K562 (cell line): ENCODE results near the gene OR4N5. TPM values are rescaled to one million over a fixed set of nuclear protein-coding genes. Genes with fewer than 3 reads are reported as not detected.

ENCODE experiments used
- ARID3A ChIP-seq: IDR thresholded peaks from 2 replicates; pipeline ENCODE4 v1.6.1; 2012; ENCODE audit warnings: low read depth, low read length, improper control_type of control experiment, borderline replicate concordance
- BCOR ChIP-seq: fragments of 450-650 bp; IDR thresholded peaks from 2 replicates; pipeline ENCODE4 v1.6.1; 2016
- CEBPZ ChIP-seq: fragments of 150-350 bp; IDR thresholded peaks from 2 replicates; pipeline ENCODE4 v1.6.1; 2014; ENCODE audit warnings: low read depth, mild to moderate bottlenecking, low read length, borderline replicate concordance
- EP300 ChIP-seq: IDR thresholded peaks from 2 replicates; pipeline ENCODE4 v1.6.1; 2012; ENCODE audit warnings: low read length, improper control_type of control experiment
- HDAC2 ChIP-seq: fragments of 450-650 bp; IDR thresholded peaks from 2 replicates; pipeline ENCODE4 v1.6.1; 2016; ENCODE audit warnings: mild to moderate bottlenecking
- MAFG ChIP-seq: fragments of 450-650 bp; conservative IDR thresholded peaks from 2 replicates; pipeline ENCODE4 v1.6.1; 2016; ENCODE audit warnings: missing genetic modification characterization, missing compliant biosample characterization
- MAZ ChIP-seq, 2 experiments: fragments of 450-650 bp in 1 of 2; sonication (generic) in 1 of 2; formaldehyde crosslinking; IDR thresholded peaks in 1 of 2; conservative IDR thresholded peaks in 1 of 2; 2 replicates each; pipeline versions ENCODE4 v1.4.0 to v1.5.0; 2020; ENCODE audit warnings: mild to moderate bottlenecking in 1 of 2, missing genetic modification reagents in 1 of 2
- NEUROD1 ChIP-seq: fragments of 150-350 bp; IDR thresholded peaks from 2 replicates; pipeline ENCODE4 v1.6.1; 2014; ENCODE audit warnings: borderline replicate concordance, low read length, low read depth; ENCODE audit not compliant: partially characterized antibody
- NFE2 ChIP-seq: IDR thresholded peaks from 2 replicates; pipeline ENCODE4 v1.6.1; 2014; ENCODE audit warnings: antibody characterized with exemption, low read depth
- PBX2 ChIP-seq, 2 experiments: IDR thresholded peaks in 1 of 2; conservative IDR thresholded peaks in 1 of 2; 2 replicates each; pipeline ENCODE4 v1.6.1; 2016; ENCODE audit warnings: low read depth in 2 of 2, mild to moderate bottlenecking in 1 of 2, missing compliant biosample characterization in 1 of 2, missing genetic modification characterization in 1 of 2, moderate library complexity in 1 of 2
- PML ChIP-seq: IDR thresholded peaks from 2 replicates; pipeline ENCODE4 v1.6.1; 2012; ENCODE audit warnings: low read length, inconsistent platforms
- SIX5 ChIP-seq, 2 experiments: IDR thresholded peaks; 2 replicates each; pipeline ENCODE4 v1.6.1; 2011; ENCODE audit warnings: low read length in 2 of 2, borderline replicate concordance in 1 of 2, low read depth in 1 of 2, mild to moderate bottlenecking in 1 of 2, moderate library complexity in 1 of 2; ENCODE audit not compliant: insufficient read depth in 1 of 2
- SMARCA4 ChIP-seq: fragments of 450-650 bp; IDR thresholded peaks from 2 replicates; pipeline ENCODE4 v1.6.1; 2016
- ZNF253 ChIP-seq: fragments of 250-450 bp; sonication (Bioruptor Pico); conservative IDR thresholded peaks from 2 replicates; pipeline ENCODE4 v1.6.1; 2021; ENCODE audit warnings: mild to moderate bottlenecking
- ZNF280A ChIP-seq: fragments of 450-650 bp; IDR thresholded peaks from 2 replicates; pipeline ENCODE4 v1.6.1; 2018; ENCODE audit warnings: mild to moderate bottlenecking, low read depth; ENCODE audit not compliant: partially characterized antibody
- ZNF431 ChIP-seq: sonication (generic); formaldehyde crosslinking; IDR thresholded peaks from 2 replicates; pipeline ENCODE4 v1.8.0; 2022; ENCODE audit warnings: mild to moderate bottlenecking, missing genetic modification reagents
- polyA plus RNA-seq, 8 experiments: library from polyadenylated mRNA; depleted of rRNA in 4 of 8; stranded (reverse) in 5 of 8; unstranded in 3 of 8; fragments of >200 nt; fragmentation: Nextera tagmentation in 2 of 8; fragmentation: Illumina TruSeq in 1 of 8; extraction: Ambion mirVana in 2 of 8; extraction: Trizol in 1 of 8; gene quantifications; 2 replicates each; pipeline versions ENCODE4 v1.2.1 to v1.2.3, GENCODE V29; 2011 to 2014; ENCODE audit warnings: inconsistent platforms in 1 of 8, missing spikeins in 1 of 8
- total RNA-seq, 7 experiments: library from RNA; depleted of rRNA in 6 of 7; stranded (reverse); fragments of >200 nt in 6 of 7; fragmentation: Illumina TruSeq in 2 of 7; extraction: Trizol in 2 of 7; gene quantifications; 2 replicates each; pipeline versions ENCODE4 v1.2.1 to v1.2.3, GENCODE V29; 2011 to 2021; ENCODE audit warnings: low replicate concordance in 1 of 7

Gene OR4N5
- total and polyA plus RNA-seq, 9 of the 15 experiments (the other 6 are each of a cell fraction or from before 2014, with no cell fraction given): not detected

DNA sequence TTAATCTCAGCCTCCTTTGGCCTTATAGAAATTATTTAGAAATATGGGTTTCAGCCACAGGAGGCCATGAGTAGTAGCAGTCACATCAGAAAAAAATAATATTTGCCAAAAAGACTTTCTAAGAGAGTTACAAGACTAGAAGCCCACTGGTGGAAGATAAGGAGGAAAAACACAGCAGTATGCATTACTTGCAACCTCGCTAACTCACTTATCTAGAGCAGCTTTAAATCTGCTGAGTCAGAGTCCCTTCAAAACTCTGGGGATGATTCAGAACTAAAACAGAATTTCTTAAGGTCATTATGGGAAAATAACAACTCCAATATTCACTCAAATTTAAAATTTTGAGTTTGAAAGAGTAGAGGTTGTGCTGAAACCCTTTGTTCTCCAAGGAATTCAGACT, 21.9 kb upstream of the OR4N5 start (continued):
- TF ChIP-seq NEUROD1: no peak
- TF ChIP-seq SIX5 (IDR thresholded peaks at IDR 0.05; ENCODE audit: borderline replicate concordance in 1 of 2, insufficient read depth in 1 of 2, low read depth in 1 of 2, low read length in 2 of 2): no peak
- no peak for TF ChIP-seq BCOR
- peak; percentile 98 for TF ChIP-seq MAFG (tag)
- TF ChIP-seq EP300: peak; percentile 62
- no peak for TF ChIP-seq ZNF280A
- no peak for TF ChIP-seq ZNF253
- peak; percentile 78 for TF ChIP-seq SMARCA4
- 0 out of 2 replicates have a peak, but pooled peaks have one; percentile 23 for TF ChIP-seq ARID3A
- no peak for TF ChIP-seq CEBPZ
- TF ChIP-seq ZNF431 (CRISPR knock-in tag): no peak
- no peak for TF ChIP-seq MAZ (CRISPR knock-in tag; conservative IDR thresholded peaks at IDR 0.05 in 1 of 2, IDR thresholded peaks at IDR 0.05 in 1 of 2)
- peak; percentile 93 for TF ChIP-seq NFE2
- no peak for TF ChIP-seq PBX2 (CRISPR knock-in tag; IDR thresholded peaks at IDR 0.05; ENCODE audit: low read depth)
- no peak for TF ChIP-seq PBX2 (tag; conservative IDR thresholded peaks at IDR 0.05; ENCODE audit: low read depth)
- TF ChIP-seq PML: no peak
- no peak for TF ChIP-seq HDAC2
- TF ChIP-seq, all 486 proteins: peak for 28
